ENCODE data around the gene IMP4.

GRCh38 chr2:130357864-130358263, 15.2 kb downstream of the IMP4 start:
- no peak for TF ChIP-seq ATF3 (IDR thresholded peaks at IDR 0.05; ENCODE audit: borderline replicate concordance, extremely low read depth, low read depth, low read length)
- no peak for TF ChIP-seq CHD2 (IDR thresholded peaks at IDR 0.05; ENCODE audit: borderline replicate concordance, low read depth, low read length)
- TF ChIP-seq POLR2A (IDR thresholded peaks at IDR 0.05; ENCODE audit: low read depth, low read length), result no peak
- TF ChIP-seq USF2 (IDR thresholded peaks at IDR 0.05; ENCODE audit: borderline replicate concordance, low read depth, low read length), result no peak
- no peak for TF ChIP-seq ZBTB11 (CRISPR knock-in tag; IDR thresholded peaks at IDR 0.05)
- no peak for TF ChIP-seq NRF1 (conservative IDR thresholded peaks at IDR 0.05; ENCODE audit: low read depth, low read length)
- no peak for TF ChIP-seq MTA3 (IDR thresholded peaks at IDR 0.05; ENCODE audit: borderline replicate concordance, low read length)
- TF ChIP-seq HDAC2 (IDR thresholded peaks at IDR 0.05), result no peak
- TF ChIP-seq CTCF (IDR thresholded peaks at IDR 0.05 in 2 of 3, conservative IDR thresholded peaks at IDR 0.05 in 1 of 3; ENCODE audit: control insufficient read depth in 2 of 3, extremely low read depth in 1 of 3, insufficient read depth in 1 of 3, low read depth in 3 of 3, low read length in 3 of 3), result no peak

Measured in GM12878 (cell line).